ENCODE measurements around the gene GRM6.

- no peak for TF ChIP-seq CTCF (IDR thresholded peaks at IDR 0.05)
- TF ChIP-seq POLR2A (IDR thresholded peaks at IDR 0.05): no peak
These were observed 2.1 kb upstream of the GRM6 start for GRCh38 chr5:178997191-178997590.
